ENCODE results near the gene CMSS1.

DNA sequence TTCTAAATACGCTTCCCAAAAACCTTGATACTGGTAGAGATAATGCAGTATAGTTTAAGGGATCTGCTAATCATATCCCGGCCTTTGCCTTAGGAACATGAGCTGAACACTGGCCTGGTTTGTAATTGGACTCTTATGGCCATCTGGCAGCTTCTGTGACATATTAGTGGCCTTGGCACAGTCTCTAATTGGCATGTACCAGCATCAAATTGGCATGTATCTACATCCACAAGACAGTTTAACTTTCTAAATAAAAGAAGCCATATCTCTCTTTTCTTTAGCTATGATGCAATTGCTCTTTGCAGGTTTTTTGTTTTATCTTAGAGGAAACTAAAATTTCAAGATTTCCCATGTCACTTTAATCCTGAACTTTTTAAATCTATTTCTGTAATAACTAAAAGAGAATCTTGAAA lies 341.3 kb downstream of the CMSS1 start:
- peak in 1 of 2 experiments; percentile 94; a peak in 2 of 4 replicates for TF ChIP-seq EP300 (IDR thresholded peaks at IDR 0.05; ENCODE audit: borderline replicate concordance in 1 of 2, low read depth in 1 of 2, low read length in 1 of 2)
- no peak for TF ChIP-seq TAF1 (IDR thresholded peaks at IDR 0.05; ENCODE audit: borderline replicate concordance, low read depth, low read length)
- TF ChIP-seq, protein P1, sequence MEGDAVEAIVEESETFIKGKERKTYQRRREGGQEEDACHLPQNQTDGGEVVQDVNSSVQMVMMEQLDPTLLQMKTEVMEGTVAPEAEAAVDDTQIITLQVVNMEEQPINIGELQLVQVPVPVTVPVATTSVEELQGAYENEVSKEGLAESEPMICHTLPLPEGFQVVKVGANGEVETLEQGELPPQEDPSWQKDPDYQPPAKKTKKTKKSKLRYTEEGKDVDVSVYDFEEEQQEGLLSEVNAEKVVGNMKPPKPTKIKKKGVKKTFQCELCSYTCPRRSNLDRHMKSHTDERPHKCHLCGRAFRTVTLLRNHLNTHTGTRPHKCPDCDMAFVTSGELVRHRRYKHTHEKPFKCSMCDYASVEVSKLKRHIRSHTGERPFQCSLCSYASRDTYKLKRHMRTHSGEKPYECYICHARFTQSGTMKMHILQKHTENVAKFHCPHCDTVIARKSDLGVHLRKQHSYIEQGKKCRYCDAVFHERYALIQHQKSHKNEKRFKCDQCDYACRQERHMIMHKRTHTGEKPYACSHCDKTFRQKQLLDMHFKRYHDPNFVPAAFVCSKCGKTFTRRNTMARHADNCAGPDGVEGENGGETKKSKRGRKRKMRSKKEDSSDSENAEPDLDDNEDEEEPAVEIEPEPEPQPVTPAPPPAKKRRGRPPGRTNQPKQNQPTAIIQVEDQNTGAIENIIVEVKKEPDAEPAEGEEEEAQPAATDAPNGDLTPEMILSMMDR (IDR thresholded peaks at IDR 0.05) = no peak
- TF ChIP-seq MXI1 (IDR thresholded peaks at IDR 0.05; ENCODE audit: low read depth, low read length) = no peak
- TF ChIP-seq CHD2 (IDR thresholded peaks at IDR 0.05; ENCODE audit: low read length, partially characterized antibody) = peak; percentile 89
- TF ChIP-seq, protein P2, sequence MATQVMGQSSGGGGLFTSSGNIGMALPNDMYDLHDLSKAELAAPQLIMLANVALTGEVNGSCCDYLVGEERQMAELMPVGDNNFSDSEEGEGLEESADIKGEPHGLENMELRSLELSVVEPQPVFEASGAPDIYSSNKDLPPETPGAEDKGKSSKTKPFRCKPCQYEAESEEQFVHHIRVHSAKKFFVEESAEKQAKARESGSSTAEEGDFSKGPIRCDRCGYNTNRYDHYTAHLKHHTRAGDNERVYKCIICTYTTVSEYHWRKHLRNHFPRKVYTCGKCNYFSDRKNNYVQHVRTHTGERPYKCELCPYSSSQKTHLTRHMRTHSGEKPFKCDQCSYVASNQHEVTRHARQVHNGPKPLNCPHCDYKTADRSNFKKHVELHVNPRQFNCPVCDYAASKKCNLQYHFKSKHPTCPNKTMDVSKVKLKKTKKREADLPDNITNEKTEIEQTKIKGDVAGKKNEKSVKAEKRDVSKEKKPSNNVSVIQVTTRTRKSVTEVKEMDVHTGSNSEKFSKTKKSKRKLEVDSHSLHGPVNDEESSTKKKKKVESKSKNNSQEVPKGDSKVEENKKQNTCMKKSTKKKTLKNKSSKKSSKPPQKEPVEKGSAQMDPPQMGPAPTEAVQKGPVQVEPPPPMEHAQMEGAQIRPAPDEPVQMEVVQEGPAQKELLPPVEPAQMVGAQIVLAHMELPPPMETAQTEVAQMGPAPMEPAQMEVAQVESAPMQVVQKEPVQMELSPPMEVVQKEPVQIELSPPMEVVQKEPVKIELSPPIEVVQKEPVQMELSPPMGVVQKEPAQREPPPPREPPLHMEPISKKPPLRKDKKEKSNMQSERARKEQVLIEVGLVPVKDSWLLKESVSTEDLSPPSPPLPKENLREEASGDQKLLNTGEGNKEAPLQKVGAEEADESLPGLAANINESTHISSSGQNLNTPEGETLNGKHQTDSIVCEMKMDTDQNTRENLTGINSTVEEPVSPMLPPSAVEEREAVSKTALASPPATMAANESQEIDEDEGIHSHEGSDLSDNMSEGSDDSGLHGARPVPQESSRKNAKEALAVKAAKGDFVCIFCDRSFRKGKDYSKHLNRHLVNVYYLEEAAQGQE (IDR thresholded peaks at IDR 0.05; ENCODE audit: low read depth, low read length) = no peak
- no peak for TF ChIP-seq EZH2phosphoT487 (IDR thresholded peaks at IDR 0.05; ENCODE audit: borderline replicate concordance, low read depth)
- TF ChIP-seq, protein P3, sequence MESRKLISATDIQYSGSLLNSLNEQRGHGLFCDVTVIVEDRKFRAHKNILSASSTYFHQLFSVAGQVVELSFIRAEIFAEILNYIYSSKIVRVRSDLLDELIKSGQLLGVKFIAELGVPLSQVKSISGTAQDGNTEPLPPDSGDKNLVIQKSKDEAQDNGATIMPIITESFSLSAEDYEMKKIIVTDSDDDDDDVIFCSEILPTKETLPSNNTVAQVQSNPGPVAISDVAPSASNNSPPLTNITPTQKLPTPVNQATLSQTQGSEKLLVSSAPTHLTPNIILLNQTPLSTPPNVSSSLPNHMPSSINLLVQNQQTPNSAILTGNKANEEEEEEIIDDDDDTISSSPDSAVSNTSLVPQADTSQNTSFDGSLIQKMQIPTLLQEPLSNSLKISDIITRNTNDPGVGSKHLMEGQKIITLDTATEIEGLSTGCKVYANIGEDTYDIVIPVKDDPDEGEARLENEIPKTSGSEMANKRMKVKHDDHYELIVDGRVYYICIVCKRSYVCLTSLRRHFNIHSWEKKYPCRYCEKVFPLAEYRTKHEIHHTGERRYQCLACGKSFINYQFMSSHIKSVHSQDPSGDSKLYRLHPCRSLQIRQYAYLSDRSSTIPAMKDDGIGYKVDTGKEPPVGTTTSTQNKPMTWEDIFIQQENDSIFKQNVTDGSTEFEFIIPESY (IDR thresholded peaks at IDR 0.05; ENCODE audit: borderline replicate concordance, low read depth) = no peak
- peak; percentile 80 for TF ChIP-seq TCF12 (IDR thresholded peaks at IDR 0.05)
- TF ChIP-seq RXRA (IDR thresholded peaks at IDR 0.05; ENCODE audit: borderline replicate concordance, low read depth) = no peak
- TF ChIP-seq JUND (IDR thresholded peaks at IDR 0.05) = no peak
- no peak for TF ChIP-seq YY1 (IDR thresholded peaks at IDR 0.05; ENCODE audit: low read depth)
- TF ChIP-seq ELF1 (IDR thresholded peaks at IDR 0.05) = no peak
- TF ChIP-seq, protein P4, sequence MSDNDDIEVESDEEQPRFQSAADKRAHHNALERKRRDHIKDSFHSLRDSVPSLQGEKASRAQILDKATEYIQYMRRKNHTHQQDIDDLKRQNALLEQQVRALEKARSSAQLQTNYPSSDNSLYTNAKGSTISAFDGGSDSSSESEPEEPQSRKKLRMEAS (IDR thresholded peaks at IDR 0.05; ENCODE audit: low read depth) = no peak

All from SK-N-SH (cell line).